Loucy (cell line): Measurements from ENCODE around the gene FPR1.

Experiments used
- EZH2phosphoT487 ChIP-seq: fragments of 200-600 bp; IDR thresholded peaks from 2 replicates; pipeline ENCODE4 v1.6.1; 2018; ENCODE audit warnings: antibody characterized with exemption, mild to moderate bottlenecking, moderate library complexity, borderline replicate concordance
- TF ChIP-seq, protein P1 (sequence below): fragments of 200-600 bp; sonication (generic); conservative IDR thresholded peaks from 2 replicates; pipeline ENCODE4 v1.5.1; 2014; ENCODE audit warnings: mild to moderate bottlenecking, antibody characterized with exemption, low read length

DNA sequence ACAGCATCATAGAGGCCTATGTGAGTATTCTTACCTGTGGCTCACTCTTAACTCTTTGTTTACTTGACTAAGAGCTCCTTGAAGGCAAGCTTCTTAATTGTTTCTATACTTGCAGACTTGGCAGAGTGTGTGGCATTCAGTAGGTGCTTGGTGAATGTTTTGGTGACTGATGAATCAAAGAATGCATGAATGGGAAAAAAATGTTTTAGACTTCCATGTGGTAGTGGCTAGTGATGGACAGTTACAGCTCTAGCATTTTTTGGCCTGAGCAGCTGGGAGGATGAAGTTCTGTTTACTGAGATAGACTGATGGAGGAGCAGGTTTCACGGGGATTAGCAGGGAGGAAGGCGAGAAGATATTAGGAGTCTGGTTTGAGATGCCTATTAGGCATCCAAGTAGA, 41.5 kb downstream of the FPR1 start:
- TF ChIP-seq, protein P1, sequence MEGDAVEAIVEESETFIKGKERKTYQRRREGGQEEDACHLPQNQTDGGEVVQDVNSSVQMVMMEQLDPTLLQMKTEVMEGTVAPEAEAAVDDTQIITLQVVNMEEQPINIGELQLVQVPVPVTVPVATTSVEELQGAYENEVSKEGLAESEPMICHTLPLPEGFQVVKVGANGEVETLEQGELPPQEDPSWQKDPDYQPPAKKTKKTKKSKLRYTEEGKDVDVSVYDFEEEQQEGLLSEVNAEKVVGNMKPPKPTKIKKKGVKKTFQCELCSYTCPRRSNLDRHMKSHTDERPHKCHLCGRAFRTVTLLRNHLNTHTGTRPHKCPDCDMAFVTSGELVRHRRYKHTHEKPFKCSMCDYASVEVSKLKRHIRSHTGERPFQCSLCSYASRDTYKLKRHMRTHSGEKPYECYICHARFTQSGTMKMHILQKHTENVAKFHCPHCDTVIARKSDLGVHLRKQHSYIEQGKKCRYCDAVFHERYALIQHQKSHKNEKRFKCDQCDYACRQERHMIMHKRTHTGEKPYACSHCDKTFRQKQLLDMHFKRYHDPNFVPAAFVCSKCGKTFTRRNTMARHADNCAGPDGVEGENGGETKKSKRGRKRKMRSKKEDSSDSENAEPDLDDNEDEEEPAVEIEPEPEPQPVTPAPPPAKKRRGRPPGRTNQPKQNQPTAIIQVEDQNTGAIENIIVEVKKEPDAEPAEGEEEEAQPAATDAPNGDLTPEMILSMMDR = no peak
- TF ChIP-seq EZH2phosphoT487 = no peak
